Measurements from ENCODE around the gene EPS15. TPM values are rescaled to one million over a fixed set of nuclear protein-coding genes. Genes with fewer than 3 reads are reported as not detected.
"Not testable (repeated sequence)": the region's sequence is repeated elsewhere in the genome, so short reads cannot be mapped to it uniquely, and the experiment has no call there.

Gene EPS15
- total RNA-seq, 1 donor = 58.7 TPM

DNA sequence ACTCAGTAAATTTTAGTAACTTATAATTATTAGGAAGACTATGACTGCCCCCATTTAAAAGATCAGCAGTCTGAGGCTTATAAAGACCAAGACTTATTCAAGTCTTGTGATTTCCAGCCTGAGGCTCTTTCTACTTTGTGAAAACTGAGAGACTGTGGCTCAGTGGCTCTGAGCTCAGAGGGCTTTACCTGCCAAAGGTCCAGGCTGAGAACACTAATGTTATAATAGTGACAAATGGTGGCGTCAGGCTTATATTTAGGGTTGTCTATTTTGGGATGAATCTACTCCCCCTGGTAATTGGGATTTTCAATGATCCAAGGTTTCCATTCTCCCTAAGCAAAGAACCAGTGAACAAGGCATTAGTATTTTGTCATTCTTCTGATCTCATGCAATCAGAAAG, 42.6 kb upstream of the EPS15 start:
- H3K4me3 ChIP-seq (ENCODE audit: low read depth, low read length) = no peak overlapping the region
- TF ChIP-seq, protein P1, sequence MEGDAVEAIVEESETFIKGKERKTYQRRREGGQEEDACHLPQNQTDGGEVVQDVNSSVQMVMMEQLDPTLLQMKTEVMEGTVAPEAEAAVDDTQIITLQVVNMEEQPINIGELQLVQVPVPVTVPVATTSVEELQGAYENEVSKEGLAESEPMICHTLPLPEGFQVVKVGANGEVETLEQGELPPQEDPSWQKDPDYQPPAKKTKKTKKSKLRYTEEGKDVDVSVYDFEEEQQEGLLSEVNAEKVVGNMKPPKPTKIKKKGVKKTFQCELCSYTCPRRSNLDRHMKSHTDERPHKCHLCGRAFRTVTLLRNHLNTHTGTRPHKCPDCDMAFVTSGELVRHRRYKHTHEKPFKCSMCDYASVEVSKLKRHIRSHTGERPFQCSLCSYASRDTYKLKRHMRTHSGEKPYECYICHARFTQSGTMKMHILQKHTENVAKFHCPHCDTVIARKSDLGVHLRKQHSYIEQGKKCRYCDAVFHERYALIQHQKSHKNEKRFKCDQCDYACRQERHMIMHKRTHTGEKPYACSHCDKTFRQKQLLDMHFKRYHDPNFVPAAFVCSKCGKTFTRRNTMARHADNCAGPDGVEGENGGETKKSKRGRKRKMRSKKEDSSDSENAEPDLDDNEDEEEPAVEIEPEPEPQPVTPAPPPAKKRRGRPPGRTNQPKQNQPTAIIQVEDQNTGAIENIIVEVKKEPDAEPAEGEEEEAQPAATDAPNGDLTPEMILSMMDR (IDR thresholded peaks at IDR 0.05; ENCODE audit: insufficient read depth, low read depth, low read length) = no peak
- no peak for DNase-seq (ENCODE audit: low read depth)

DNA sequence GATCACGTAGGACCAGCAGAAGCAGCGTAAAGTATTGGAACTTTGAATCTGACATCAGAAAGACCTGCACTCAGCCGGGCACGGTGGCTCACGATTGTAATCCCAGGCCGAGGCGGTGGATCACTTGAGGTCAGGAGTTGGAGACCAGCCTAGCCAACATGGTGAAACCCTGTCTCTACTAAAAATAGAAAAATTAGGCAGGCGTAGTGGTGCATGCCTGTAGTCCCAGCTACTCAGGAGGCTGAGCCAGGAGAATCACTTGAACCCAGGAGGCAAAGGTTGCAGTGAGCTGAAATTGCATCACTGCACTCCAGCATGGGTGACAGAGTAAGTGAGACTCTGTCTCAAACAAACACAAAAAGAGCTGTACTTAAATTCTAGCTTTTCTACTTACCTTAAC, 41.8 kb upstream of the EPS15 start:
- not testable (repeated sequence) for DNase-seq (ENCODE audit: low read depth); H3K4me3 ChIP-seq (ENCODE audit: low read depth, low read length)

DNA sequence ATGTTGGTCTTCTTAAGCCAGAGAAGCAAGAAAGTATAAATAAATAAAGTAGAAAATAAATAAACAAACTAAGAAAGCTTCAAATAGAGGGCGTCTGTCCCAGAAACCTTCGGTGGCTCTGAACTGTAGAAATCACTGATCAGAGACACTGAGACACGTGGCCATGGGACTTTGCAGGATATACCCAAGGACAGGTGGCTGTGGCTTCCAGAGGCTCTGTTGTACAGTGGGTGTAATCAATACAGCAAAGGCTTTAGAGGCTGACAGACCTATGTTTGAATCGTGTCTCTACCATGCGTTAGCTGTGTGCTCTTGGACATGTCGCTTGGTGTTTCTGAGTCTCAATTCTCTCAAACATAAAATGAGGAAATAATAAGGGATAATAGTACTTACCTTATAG, 41.0 kb upstream of the EPS15 start:
- H3K4me3 ChIP-seq (ENCODE audit: low read depth, low read length) = no peak overlapping the region
- no peak for DNase-seq (ENCODE audit: low read depth)
- TF ChIP-seq, protein P1 (IDR thresholded peaks at IDR 0.05; ENCODE audit: insufficient read depth, low read depth, low read length) = no peak

DNA sequence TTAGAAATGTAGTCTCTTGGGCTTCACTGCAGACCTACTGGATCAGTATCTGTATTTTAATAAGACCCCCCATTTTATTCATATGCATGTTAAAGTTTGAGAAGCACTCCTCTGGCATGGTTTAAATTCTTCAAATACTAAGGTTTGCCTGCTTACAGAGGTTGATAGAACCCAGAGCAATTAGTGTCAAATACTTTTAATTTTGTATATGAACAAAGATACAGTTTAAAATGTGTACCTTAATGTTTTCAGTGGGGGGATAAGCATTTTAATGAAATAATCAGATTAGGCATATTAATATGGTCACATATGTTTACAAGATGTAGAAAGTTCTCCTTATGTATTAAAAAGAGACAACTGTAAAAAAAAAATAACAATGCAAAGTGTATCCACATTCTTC, 40.4 kb upstream of the EPS15 start:
- TF ChIP-seq, protein P1 (IDR thresholded peaks at IDR 0.05; ENCODE audit: insufficient read depth, low read depth, low read length) = no peak
- no peak for DNase-seq (ENCODE audit: low read depth)

DNA sequence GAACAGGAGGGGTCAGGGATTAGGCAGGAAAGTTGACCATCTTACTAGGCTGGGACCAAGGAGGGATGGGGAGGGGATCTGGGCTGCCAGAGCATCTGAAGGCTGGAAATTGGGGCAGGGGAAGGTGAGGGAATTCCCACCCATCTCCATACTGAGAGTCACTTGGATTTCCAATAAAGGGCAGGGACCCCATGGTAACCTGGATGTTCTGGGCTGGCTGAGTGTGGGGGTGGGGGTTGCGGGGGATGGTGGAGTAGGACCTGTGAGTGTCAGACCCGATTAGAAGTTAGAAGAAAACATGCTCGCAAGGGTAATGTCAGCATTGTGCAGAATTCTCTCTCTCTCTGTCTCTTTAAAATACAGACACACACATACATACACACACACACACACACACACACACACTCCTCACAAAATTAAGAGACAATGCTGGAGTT, 40.0 kb upstream of the EPS15 start:
- peak; percentile 11 for DNase-seq (ENCODE audit: low read depth)
- TF ChIP-seq, protein P1 (IDR thresholded peaks at IDR 0.05; ENCODE audit: insufficient read depth, low read depth, low read length) = no peak
- no peak overlapping the region for H3K4me3 ChIP-seq (ENCODE audit: low read depth, low read length)

More for the DNA sequence above, 40.4 kb upstream of the EPS15 start:
- no peak overlapping the region for H3K4me3 ChIP-seq (ENCODE audit: low read depth, low read length)

DNA sequence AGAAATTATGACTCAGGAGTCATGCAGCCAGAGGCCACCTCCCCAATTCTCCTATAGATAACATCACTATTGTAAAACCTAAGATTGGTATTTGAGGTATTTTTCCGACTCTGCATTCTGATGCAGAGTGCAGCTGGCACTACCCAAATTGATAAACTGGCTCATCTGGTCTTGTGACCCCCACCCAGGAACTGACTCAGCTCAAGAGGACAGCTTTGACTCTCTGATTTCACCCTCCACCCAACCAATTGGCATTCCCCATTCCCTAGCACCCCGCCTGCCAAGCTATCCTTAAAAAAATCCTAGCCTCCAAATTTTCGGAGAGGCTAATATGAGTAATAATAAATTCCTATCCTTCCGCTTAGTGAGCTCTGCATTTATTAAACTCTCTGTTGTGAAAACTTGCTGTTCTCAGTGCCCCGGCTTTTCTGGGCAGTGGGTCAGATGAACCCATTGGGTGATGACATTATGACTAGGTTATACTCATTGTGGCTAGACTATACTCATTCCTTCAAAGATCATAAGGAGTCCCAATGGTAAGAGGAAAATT, 39.4 kb upstream of the EPS15 start:
- TF ChIP-seq, protein P1 (IDR thresholded peaks at IDR 0.05; ENCODE audit: insufficient read depth, low read depth, low read length) = no peak
- DNase-seq (ENCODE audit: low read depth) = peak; percentile 49
- H3K4me3 ChIP-seq (ENCODE audit: low read depth, low read length) = no peak overlapping the region

DNA sequence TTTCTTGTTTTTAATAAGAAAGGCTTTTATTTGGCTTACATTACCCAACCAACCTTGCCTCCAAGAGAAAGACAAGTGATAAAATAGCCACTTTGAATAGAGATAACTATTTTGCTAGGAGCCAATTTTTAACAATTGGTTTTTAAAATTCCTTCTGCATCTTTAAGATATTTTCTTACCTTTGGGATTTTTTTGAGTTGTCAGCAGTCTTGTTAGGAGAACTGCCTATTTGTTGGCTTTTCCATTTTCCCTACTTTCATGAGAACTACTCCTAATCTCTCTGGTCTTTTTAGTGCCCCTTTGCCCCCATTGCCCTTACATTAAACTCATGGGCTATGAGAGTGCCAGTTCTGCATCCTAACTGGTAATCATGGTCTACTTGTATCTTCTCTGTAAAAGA, 38.1 kb upstream of the EPS15 start:
- TF ChIP-seq, protein P1 (IDR thresholded peaks at IDR 0.05; ENCODE audit: insufficient read depth, low read depth, low read length) = no peak
- no peak overlapping the region for H3K4me3 ChIP-seq (ENCODE audit: low read depth, low read length)
- DNase-seq (ENCODE audit: low read depth) = no peak
